Measurements from ENCODE around the gene IFNA7.
"Not testable (repeated sequence)": the region's sequence is repeated elsewhere in the genome, so short reads cannot be mapped to it uniquely, and the experiment has no call there.

- peak; percentile 39; the same call in 1 of the 2 replicates for TF ChIP-seq CTCF (conservative IDR thresholded peaks at IDR 0.05)
- not testable (repeated sequence) for TF ChIP-seq ZFX (IDR thresholded peaks at IDR 0.05)
These were observed 11.7 kb upstream of the IFNA7 start for GRCh38 chr9:21213411-21214326.
